HG02973 (cell line): Measurements from ENCODE around the gene LCNL1.

Experiments used
- ATAC-seq: cut with Tn5 transposase; IDR thresholded peaks from one replicate; pipeline ENCODE4 v1.9.1; 2021; ENCODE audit warnings: moderate library complexity; ENCODE audit not compliant: unreplicated experiment

The LCNL1 gene

DNA sequence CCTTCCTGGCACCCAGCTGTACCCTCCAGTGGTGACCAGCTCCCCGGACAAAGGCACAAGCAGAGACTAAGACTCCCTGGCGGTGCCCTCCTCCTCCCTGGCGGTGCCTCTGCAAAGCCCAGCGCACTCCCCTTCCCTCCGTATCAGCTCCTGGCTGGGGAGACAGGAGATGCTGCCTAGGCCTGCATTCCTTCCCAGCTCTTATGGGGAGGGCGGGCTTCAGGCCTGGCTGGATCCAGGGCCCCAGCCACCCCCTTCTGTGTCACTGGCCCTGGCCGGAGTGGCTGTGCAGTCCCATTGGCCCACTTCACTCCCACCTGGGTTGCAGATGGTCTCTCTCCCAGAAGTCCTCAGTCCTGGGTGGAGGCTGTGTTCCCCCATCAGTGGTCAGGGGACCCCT, 24.3 kb upstream of the LCNL1 start:
- ATAC-seq = no peak

DNA sequence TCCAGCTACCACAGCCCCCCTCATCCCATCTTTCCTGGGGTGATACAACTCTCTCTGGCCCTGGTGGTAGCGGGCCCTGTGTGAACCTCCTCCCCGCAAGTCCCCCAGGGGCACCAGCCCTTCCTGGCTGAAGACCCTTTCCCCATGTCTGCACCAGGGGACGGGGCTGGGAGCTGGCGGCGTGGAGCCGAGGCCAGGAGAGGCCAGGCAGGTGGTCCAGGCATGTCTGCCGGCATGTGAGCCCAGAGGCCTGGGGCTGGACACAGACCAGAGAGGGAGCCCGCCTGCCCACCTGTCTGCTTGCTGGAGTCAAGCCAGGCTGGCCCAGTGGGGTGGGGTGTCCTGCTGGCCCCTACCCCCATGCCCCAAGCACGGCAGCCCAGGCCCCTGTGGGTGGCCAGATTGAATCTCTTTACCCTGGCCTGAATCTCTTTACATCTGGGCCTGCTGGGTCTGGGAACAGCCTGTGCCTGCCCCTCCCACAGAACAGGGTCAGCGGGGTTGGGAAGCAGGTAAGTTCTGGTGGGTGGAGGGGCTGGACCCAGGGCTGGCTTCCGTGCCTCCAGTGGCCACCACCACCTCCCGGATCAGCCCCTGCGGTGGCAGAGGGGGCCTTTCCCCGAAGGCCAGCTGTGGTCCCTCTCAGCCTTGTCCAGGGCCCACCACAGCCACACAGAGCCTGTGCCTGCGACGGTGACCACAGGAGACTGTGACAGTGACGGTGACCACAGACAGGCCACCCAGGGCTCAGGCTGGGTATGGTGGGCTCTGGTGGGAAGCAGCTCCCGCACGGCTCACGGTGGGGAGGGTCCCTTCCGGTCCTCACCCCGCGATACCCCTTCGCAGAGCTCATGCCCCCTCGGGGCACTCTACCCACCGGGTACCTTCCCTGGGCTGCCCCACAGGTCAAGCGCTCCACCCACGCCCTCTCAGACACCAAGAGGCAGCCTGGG, 23.6 kb upstream of the LCNL1 start:
- ATAC-seq = no peak

DNA sequence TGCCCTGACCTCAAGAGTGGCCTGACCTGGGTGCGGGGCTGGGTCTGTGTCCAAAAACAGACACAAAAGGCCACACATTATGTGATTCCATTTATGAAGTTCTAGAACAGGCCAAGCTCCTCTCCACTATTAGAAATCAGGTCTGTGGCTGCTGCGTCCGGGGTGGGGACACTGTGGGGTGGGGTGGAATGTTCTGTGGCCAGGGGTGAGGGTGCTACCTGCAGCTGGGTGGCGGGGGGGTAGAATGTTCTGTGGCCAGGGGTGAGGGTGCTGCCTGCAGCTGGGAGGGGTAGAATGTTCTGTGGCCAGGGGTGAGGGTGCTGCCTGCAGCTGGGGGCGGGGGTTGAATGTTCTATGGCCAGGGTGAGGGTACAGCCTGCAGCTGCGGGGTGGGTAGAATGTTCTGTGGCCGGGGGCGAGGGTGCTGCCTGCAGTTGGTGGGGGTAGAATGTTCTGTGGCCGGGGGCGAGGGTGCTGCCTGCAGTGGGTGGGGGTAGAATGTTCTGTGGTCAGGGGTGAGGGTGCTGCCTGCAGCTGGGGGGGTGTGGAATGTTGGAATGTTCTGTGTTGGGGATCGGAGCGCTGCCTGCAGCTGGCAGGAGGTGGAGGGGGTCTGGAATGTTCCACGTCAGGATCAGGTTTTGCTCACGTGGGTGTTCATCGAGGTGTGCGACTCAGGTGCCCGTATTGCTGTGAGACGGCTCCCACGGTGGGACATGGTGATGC, 22.4 kb upstream of the LCNL1 start:
- no peak for ATAC-seq

DNA sequence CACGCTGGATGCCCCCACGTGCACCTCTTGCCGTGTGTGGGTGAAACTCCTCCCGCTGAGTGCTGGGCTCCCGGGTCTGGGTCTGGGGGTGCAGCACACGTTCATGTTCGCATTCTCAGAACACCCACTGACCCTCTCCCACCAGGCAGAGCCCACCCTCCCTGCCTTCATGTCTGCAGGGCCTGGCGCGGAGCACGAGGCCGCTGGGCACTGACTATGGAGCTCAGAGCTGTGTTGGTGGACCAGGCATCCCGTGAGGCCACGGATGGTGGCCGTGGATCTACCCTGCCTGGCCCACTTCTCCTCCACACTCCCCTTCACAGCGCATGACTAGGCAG, 21.9 kb upstream of the LCNL1 start:
- ATAC-seq = no peak

DNA sequence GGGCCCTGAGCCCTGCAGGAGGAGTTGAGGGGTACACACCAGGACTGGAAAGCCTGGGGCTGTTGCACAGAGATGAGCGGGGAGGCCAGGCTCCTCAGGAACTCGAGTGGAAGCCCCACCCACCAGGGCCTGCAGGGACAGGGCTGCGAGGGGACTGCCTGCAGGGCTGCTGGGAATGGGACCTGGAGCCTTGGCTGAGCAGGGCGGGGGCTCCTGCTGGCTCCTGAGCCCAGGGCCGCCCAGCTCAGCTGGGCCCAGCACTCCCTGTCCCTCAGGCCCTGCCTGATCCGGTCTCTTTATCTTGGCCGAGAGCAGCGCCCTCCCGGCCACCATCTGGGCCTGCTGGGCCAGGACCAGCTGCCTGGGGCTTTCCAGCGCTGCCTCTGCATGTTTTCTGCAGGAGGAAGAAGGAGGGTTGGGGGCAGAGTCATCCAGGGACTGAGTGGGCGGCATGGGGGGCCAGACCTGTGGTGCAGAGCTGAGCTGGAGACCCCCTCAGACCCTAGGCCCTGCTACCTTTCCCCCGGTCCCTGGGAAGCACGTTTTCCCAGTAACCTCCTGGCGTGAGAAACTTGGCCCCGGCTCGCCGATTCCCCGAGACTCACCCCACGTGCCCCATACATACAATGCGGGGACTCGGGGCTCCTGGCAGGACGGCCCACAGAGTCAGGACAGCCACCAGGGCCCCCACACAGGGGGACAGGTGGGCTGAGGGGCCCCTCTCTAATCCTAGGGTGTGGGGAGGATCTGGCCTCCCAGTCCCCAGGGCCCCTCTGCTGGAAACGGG, 21.3 kb upstream of the LCNL1 start:
- no peak for ATAC-seq

DNA sequence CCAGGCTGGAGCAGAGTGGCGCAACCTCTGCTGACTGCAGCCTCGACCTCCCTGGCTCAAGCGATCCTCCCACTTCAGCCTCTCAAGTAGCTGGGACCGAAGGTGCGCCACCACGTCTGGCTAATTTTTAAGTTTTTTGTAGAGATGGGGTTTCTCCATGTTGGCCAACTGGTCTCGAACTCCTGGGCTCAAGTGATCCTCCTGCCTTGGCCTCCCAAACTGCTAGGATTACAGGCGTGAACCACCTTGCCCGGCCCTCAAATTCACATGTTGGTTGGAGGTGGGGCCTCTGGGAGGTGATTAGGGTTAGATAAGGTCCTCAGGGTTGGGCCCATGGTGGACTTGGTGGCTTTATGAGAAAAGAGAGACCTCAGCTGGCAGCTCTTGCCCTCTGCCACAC, 20.6 kb upstream of the LCNL1 start:
- ATAC-seq = no peak

DNA sequence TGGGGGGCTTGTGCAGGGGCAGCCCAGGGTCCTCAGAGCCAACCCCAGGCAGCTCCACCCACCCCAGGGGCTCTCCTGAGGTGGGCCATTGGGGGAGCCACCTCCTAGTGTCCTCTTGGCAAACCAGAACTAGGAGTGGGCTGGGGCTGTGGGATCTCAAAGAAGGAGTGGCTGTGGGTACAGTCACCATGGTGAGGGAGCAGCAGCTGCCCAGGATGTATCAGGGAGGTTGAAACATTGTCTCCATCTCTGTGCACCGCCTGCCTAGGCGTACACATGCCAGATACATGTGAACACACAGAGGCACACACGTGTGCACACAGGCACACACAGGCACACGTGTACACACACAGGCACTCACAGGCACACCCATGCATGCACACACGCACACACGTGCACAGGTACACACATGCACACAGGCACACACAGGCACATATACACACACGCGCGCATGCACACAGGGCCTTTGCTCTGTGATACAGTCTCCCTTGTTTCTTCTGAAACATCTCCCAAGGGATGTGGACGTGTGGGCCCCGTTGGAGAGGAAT, 20.0 kb upstream of the LCNL1 start:
- ATAC-seq = no peak

DNA sequence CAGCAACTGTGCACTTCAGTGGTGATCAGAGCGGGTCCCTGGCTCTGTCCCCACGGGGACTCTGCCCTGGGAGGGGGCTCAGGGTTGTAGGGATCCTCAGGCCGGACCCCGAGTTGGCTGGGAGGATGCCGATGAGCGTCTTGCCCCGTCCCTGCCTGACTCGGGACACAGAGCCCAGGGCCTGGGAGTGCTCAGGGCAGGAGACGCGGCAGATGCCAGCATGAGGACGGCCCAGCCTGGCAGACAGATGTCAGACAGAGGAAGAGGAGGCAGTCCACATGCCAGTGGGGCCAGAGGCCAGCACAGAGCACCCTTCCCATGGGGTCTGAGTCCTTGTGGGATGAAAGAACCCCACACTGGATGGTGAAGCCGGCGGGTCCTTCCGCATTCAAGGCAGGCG, 19.5 kb upstream of the LCNL1 start:
- no peak for ATAC-seq

DNA sequence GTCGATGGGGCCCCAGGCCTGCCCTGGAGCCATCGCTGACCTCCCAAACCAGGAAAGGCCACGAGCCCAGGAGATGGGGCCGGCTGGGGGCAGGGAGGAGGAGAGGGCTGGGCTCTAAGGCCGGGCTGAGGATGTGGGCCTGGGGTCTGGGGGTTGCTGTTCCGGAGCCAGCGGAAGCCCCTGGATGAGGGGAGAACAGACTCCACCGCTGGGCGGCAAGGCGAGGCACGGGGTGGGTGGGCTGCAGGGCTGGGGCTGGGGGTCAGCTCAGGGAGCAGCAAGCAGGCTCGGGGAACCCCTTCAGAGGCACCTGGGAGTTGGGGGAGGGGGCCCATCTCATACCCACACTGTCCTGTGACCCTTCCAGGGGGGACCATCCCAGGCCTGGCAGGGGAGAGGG, 19.0 kb upstream of the LCNL1 start:
- ATAC-seq = no peak

DNA sequence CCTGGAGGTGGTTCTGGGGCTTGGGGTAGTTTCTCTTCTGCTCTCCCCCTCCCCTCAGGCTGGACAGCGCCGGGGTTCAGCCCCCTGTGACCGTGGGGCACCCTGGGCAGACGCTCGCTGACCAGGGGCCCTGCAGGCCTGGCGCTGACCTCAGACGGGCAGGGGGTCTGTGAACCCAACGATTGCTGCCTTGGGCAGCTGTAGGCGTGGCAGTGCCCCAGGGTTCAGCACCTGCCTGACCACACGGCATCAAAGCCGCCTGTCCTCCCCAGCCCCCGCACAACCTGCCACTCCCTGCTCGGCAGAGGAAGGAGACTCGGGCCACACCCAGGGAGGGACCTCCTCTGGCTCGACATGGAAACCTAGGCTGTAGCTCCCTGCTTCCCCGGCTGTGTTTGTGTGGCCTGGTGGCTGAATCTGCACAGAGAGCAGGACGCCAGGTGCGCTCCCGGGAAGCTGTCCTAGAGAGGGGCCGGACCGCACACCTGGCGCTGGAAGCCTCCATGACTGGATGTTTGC, 18.6 kb upstream of the LCNL1 start:
- ATAC-seq = no peak

DNA sequence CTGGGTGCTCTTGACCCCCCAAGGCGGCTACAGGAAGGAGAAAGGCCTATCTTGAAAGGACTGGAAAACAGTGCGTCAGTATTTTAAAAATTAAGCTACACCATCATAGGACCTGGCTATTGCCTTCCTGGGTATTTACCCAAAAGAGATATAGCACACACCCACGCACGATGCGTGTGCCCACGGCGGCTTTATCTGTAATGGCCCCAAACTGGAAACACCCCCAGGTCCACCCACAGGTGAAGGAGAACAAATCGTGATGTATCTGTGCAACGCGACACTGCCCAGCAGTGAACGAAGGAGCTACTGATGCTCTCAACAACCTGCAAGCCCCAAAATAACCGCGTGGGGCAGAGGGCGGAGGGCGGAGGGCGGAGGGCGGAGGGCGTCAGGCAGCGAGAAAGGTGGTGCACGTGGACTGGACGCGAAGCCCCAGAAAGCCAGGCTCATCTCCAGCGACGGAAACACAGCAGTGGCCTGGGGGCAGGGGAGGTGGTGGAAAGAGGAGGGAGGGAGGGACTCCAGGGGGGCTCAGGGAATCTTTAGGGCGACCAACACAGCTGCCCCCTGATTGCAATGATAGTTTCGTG, 17.9 kb upstream of the LCNL1 start:
- ATAC-seq = no peak

DNA sequence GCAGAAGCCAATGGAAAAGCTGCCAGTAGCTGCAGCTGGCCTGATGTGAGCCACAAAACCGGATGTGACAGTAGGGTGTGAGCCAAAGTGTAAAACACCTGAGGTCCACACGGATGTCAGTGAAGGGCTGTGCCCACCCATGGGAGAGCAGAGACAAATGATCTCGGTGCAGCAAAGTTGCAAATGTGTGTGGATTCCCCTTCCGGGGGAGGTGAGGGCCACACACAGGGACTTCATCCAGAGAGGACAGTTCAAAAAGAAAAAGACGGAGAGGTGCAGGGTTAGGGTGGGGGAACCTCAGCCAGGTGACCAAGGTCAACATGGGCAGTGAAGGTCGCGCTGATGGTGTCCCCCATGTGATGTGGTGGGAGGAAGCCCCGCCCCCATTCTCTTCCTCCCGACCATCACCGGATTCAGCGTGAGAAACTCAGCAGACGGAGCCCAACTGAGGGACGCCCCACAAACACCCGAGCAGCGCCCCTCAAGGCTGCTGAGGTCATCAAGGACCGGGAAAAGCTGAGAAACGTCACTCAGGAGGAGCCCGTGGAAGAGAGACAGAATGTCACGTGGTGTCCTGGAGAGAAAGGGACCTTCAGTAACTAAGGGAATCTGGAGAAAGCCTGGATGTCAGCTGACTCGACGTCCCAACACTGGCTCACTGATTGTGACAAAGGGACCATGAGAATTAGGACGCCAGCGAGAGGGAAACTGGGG, 16.9 kb upstream of the LCNL1 start:
- no peak for ATAC-seq

DNA sequence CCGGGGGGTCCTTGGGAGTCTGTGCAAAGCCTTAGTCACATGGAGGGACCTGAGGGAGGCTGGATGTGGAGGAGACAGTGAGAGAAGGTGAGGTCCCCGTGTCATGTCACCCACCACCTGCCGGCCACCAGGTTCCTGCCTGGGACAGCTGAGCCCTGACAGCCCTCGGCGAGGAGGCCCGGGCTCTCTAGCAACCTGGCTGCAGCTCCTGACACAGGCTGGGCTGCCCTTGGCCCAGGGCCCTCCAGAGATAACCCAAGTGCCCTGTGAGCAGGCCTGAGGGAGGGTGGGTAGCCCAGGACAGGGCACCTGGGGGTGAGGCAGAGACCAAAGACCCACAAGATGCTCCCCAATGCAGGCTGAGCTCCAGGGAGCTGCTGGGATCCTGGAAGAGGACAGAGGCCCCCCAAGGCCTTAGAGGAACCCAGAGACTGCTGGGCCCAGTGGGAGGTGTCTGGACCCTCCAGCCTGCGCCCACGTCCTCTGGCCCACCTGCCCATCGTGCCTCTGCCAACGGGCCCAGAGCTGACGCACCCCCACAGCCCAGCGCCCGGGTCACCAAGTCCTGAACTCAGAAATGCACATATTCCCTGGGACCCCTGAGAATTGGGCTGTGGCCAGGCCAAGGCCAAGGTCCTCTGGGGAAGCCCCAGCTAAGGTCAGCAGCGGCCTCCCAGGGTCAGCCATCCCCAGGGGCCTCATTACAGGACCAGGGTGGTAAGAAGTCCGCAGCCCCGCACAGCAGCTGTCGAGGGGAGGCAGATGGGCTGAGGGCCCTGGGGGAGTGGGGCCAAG, 14.3 kb upstream of the LCNL1 start:
- ATAC-seq = no peak

DNA sequence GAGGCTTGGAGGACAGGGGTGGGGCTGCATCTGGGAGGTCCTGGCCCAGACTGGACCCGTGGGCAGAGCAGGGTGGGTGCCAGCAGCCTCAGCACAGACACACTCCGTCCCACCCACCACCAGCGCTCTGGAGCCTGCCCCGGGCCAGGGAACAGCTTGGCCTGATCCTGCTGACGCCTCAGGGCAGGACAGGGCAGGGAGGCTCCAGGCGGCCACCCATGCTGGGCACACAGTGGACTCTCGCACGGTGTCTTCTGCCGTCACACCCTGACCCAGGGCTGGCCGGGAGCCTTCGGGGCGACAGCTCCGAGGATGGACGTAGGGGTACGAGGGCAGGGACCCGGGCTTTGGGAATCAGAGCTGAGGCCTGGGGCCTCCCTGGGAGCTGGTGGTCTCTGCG, 13.6 kb upstream of the LCNL1 start:
- no peak for ATAC-seq

DNA sequence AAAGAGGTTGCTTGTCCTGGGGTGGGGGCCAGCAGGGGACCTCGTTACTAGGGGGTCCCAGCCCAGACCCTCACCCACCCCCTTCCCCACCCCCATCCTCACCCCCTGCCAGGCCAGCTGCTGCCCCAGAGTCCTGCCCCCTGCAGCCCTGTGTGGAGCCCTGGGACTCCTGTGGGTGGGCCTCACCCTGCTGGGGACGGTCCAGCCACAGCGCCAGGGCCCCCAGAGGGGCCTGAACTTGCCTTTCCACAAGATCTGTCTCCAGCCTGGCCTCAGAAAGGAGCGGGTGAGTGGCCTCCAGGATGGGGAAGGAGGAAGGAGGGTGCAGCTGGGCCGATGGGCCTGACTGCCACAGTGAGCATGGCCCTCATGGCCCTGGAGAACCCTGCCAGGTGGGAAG, 13.0 kb upstream of the LCNL1 start:
- no peak for ATAC-seq

DNA sequence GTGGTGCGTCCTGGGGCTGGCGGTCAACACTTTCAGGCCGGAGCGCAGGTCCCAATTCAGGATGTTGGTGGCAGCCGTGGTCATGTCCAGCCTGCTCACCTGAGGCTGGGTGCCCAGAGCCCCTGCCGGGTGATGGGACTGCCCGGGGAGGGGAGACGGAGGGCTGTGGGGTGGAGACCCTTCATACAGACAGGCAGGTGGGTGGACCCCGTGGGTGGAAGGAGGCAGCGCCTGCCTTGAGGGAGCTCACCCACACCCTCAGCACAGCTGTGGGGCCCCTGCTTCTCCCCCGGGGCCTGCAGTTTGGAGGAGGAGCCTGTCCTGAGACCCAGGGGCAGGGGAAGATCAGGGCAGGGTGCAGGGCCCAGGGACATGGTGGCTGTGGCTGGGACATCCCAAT, 12.4 kb upstream of the LCNL1 start:
- no peak for ATAC-seq

DNA sequence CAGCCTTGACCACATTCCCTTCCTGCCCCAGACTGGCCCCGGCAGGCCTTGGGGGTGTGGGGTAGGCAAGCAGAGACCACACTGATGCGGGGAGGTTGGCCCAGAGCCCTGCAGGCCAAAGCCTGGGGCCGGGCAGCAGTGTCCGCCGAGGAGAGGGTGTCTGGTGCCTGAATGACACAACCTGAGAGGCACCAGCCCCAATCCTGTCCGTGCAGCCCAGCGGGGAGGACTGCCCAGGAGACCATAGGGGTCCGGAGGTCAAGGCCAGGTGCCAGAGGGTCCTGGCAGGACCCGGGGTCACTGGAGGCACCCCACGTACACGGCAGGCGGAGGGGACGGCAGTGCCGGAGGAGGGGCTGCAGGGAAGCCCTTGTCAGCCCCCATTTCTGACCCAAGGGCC, 11.0 kb upstream of the LCNL1 start:
- ATAC-seq = no peak

DNA sequence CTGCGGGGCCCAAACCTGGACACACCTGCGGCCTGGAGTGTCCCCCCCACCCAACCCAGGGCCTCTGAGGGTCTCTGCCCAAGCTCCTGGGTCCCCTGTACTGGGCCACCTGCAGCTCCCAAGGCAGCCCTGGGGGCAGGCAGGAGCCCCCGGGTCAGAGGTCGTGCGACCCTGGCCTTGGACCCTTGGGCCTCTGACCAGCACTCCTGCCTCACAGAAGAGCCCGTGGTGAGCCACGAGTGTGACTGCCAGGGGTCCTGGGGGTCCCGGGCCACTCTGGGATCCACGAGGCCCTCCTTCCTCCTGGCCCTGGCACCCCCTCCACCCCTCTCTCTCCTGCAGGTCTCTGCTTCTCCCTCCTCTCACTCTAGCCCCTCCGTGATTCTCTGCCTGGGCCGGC, 10.5 kb upstream of the LCNL1 start:
- no peak for ATAC-seq

DNA sequence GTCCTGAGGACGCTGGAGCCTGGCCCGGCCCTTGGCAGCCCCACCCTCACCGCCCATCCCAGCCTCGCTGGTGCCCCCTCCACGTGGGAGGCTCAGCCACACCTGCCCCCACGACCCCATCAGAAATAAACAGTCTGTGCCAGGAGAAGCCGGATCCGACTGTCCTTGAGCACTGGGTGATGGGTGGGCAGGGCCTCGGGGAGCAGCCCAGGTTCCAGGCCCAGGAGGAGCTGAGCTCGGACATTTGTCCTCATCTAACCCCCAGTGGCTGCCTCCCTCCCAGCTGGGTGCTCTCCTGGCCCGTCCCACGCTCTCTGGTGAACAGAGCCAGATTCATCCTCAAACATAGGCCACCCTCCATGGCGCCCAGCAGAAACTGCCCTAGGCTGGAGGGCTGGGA, 10.1 kb upstream of the LCNL1 start:
- no peak for ATAC-seq
